K562 (cell line): ENCODE data around the gene ZC3H7B. TPM values are rescaled to one million over a fixed set of nuclear protein-coding genes. Genes with fewer than 3 reads are reported as not detected.

Experiments
- BRD9 ChIP-seq: fragments of 450-650 bp; IDR thresholded peaks from 2 replicates; pipeline ENCODE4 v1.6.1; 2018; ENCODE audit warnings: low read depth; ENCODE audit not compliant: partially characterized antibody
- CUX1 ChIP-seq: fragments of 200-800 bp; sonication (Bioruptor generic); IDR thresholded peaks from 2 replicates; pipeline ENCODE4 v1.6.1; 2016; ENCODE audit warnings: missing genetic modification characterization, missing compliant biosample characterization
- E2F5 ChIP-seq: sonication (generic); formaldehyde crosslinking; IDR thresholded peaks from 2 replicates; pipeline ENCODE4 v1.8.0; 2022; ENCODE audit warnings: mild to moderate bottlenecking, missing genetic modification reagents
- MYNN ChIP-seq, 2 experiments: sonication (generic); formaldehyde crosslinking in 1 of 2; IDR thresholded peaks; 2 replicates each; pipeline versions ENCODE4 v1.5.0 to v1.6.1; 2016 to 2020; ENCODE audit warnings: antibody characterized with exemption in 1 of 2, missing genetic modification reagents in 1 of 2
- RAD21 ChIP-seq, 2 experiments: fragments of 250-450 bp in 1 of 2; fragments of 450-650 bp in 1 of 2; sonication (Bioruptor Pico) in 1 of 2; formaldehyde crosslinking in 1 of 2; IDR thresholded peaks in 1 of 2; conservative IDR thresholded peaks in 1 of 2; 2 replicates each; pipeline versions ENCODE4 v1.4.0 to v1.8.0; 2020 to 2022; ENCODE audit warnings: mild to moderate bottlenecking in 2 of 2, moderate library complexity in 1 of 2
- REST ChIP-seq, 2 experiments: fragments of 450-650 bp; formaldehyde crosslinking in 1 of 2; IDR thresholded peaks; 2 replicates each; pipeline versions ENCODE4 v1.4.0 to v1.6.1; 2014 to 2020; ENCODE audit warnings: mild to moderate bottlenecking in 2 of 2, borderline replicate concordance in 1 of 2, low read depth in 1 of 2
- SETDB1 ChIP-seq: IDR thresholded peaks from one replicate; pipeline ENCODE4 v1.6.1; 2012; ENCODE audit warnings: low read length, control low read depth, inconsistent platforms
- SRF ChIP-seq, 2 experiments: fragments of 250-450, 450-650 bp in 1 of 2; sonication (Bioruptor Pico) in 1 of 2; sonication (generic) in 1 of 2; formaldehyde crosslinking; IDR thresholded peaks; 2 replicates each; pipeline versions ENCODE4 v1.5.0 to v1.5.1; 2020 to 2022; ENCODE audit warnings: mild to moderate bottlenecking in 1 of 2, missing genetic modification reagents in 1 of 2
- ZEB2 ChIP-seq: fragments of 450-650 bp; IDR thresholded peaks from 2 replicates; pipeline ENCODE4 v1.6.1; 2016
- ZNF699 ChIP-seq: fragments of 250-450 bp; sonication (Bioruptor Pico); IDR thresholded peaks from 2 replicates; pipeline ENCODE4 v1.8.0; 2021; ENCODE audit warnings: mild to moderate bottlenecking, moderate library complexity; ENCODE audit not compliant: insufficient replicate concordance
- ZNF766 ChIP-seq: fragments of 200-800 bp; sonication (Bioruptor generic); conservative IDR thresholded peaks from 2 replicates; pipeline ENCODE4 v1.6.1; 2016; ENCODE audit warnings: missing genetic modification characterization, missing compliant biosample characterization
- polyA plus RNA-seq, 8 experiments: library from polyadenylated mRNA; depleted of rRNA in 4 of 8; stranded (reverse) in 5 of 8; unstranded in 3 of 8; fragments of >200 nt; fragmentation: Nextera tagmentation in 2 of 8; fragmentation: Illumina TruSeq in 1 of 8; extraction: Ambion mirVana in 2 of 8; extraction: Trizol in 1 of 8; gene quantifications; 2 replicates each; pipeline versions ENCODE4 v1.2.1 to v1.2.3, GENCODE V29; 2011 to 2014; ENCODE audit warnings: inconsistent platforms in 1 of 8, missing spikeins in 1 of 8
- total RNA-seq, 7 experiments: library from RNA; depleted of rRNA in 6 of 7; stranded (reverse); fragments of >200 nt in 6 of 7; fragmentation: Illumina TruSeq in 2 of 7; extraction: Trizol in 2 of 7; gene quantifications; 2 replicates each; pipeline versions ENCODE4 v1.2.1 to v1.2.3, GENCODE V29; 2011 to 2021; ENCODE audit warnings: low replicate concordance in 1 of 7

ZC3H7B gene
- total and polyA plus RNA-seq, 9 of the 15 experiments (the other 6 are each of a cell fraction or from before 2014, with no cell fraction given), result 0.07 to 49.8 (median 26.8) TPM

GRCh38 chr22:41367039-41367679 lies 65.8 kb downstream of the ZC3H7B start (continued):
- TF ChIP-seq REST (IDR thresholded peaks at IDR 0.05; ENCODE audit: borderline replicate concordance), result peak; percentile 97
- no peak for TF ChIP-seq REST (CRISPR knock-in tag; IDR thresholded peaks at IDR 0.05; ENCODE audit: low read depth)
- no peak for TF ChIP-seq SETDB1
- peak in 1 of 2 experiments; percentile 43; a peak in 2 of 4 replicates for TF ChIP-seq RAD21 (CRISPR knock-in tag; conservative IDR thresholded peaks at IDR 0.05 in 1 of 2, IDR thresholded peaks at IDR 0.05 in 1 of 2)
- TF ChIP-seq ZNF766, result peak; percentile 23; the same call in 1 of the 2 replicates
- TF ChIP-seq ZNF699 (CRISPR knock-in tag), result no peak
- no peak for TF ChIP-seq E2F5
- peak; percentile 83 for TF ChIP-seq MYNN (IDR thresholded peaks at IDR 0.05)
- TF ChIP-seq MYNN (CRISPR knock-in tag; IDR thresholded peaks at IDR 0.05), result no peak
- no peak for TF ChIP-seq CUX1
- TF ChIP-seq SRF (CRISPR knock-in tag; IDR thresholded peaks at IDR 0.05), result 0 out of 4 replicates have a peak, but pooled peaks of 1 of the 2 experiments have one; percentile 52
- TF ChIP-seq ZEB2, result peak; percentile 71; the same call in 1 of the 2 replicates
- TF ChIP-seq BRD9, result no peak
